Measurements from ENCODE around the gene STX2.
"Not testable (repeated sequence)": the region's sequence is repeated elsewhere in the genome, so short reads cannot be mapped to it uniquely, and the experiment has no call there.

Gene STX2

GRCh38 chr12:130762319-130762675 is 76.8 kb downstream of the STX2 start:
- DNase-seq, result no peak

- DNase-seq, result peak; percentile 40 to 44
Observed at GRCh38 chr12:130761537-130762318, 77.3 kb downstream of the STX2 start.

- no peak for DNase-seq
Observed at GRCh38 chr12:130754234-130754901, 84.7 kb downstream of the STX2 start.

GRCh38 chr12:130752692-130753230 is 86.3 kb downstream of the STX2 start:
- DNase-seq, result no peak

- DNase-seq, result not testable (repeated sequence)
Observed at GRCh38 chr12:130752037-130752436, 87.0 kb downstream of the STX2 start.

- no peak for DNase-seq
Observed at GRCh38 chr12:130748786-130749185, 90.3 kb downstream of the STX2 start.

- DNase-seq, result peak; percentile 57 to 91
Observed at GRCh38 chr12:130747867-130748740, 90.9 kb downstream of the STX2 start.

GRCh38 chr12:130746546-130746945 is 92.5 kb downstream of the STX2 start:
- no peak for DNase-seq

GRCh38 chr12:130745921-130746320 is 93.1 kb downstream of the STX2 start:
- DNase-seq, result no peak

- no peak for DNase-seq
Observed at GRCh38 chr12:130744274-130744673, 94.8 kb downstream of the STX2 start.

GRCh38 chr12:130743606-130744005 is 95.4 kb downstream of the STX2 start:
- no peak for DNase-seq

- DNase-seq, result no peak
Observed at GRCh38 chr12:130743176-130743575, 95.9 kb downstream of the STX2 start.

- DNase-seq, result no peak
Observed at GRCh38 chr12:130742716-130743115, 96.3 kb downstream of the STX2 start.

GRCh38 chr12:130742112-130742511 is 96.9 kb downstream of the STX2 start:
- DNase-seq, result no peak

Measured in inflammatory macrophage treated with lipopolysaccharide for 1 hour (primary cell).